ENCODE results near the gene VMP1.
A peak's percentile ranks its signal among the peaks of the same experiment; 100 is the strongest.

Gene VMP1

DNA sequence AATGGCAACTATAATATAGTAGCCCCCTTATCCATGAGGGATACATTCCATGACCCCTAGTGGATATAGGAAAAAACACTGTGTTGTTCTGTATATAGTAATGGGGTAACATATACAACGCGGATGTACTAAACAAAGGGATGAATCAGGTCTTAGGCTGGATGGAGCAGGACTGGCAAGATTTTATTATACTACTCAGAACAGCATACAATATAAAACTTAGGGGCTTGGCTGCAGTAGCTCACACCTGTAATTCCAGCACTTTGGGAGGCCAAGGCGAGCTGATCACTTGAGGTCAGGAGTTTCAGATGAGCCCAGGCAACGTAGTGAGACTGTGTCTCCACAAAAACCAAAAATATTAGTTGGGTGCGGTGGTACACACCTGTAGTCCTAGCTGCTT, 26.8 kb downstream of the VMP1 start:
- TF ChIP-seq, protein P1, sequence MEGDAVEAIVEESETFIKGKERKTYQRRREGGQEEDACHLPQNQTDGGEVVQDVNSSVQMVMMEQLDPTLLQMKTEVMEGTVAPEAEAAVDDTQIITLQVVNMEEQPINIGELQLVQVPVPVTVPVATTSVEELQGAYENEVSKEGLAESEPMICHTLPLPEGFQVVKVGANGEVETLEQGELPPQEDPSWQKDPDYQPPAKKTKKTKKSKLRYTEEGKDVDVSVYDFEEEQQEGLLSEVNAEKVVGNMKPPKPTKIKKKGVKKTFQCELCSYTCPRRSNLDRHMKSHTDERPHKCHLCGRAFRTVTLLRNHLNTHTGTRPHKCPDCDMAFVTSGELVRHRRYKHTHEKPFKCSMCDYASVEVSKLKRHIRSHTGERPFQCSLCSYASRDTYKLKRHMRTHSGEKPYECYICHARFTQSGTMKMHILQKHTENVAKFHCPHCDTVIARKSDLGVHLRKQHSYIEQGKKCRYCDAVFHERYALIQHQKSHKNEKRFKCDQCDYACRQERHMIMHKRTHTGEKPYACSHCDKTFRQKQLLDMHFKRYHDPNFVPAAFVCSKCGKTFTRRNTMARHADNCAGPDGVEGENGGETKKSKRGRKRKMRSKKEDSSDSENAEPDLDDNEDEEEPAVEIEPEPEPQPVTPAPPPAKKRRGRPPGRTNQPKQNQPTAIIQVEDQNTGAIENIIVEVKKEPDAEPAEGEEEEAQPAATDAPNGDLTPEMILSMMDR (IDR thresholded peaks at IDR 0.05; ENCODE audit: low read depth, low read length, missing control alignments), result no peak
- no peak for DNase-seq (ENCODE audit: low read depth)
- H3K4me3 ChIP-seq (ENCODE audit: low read depth, low read length), result no peak overlapping the region

DNA sequence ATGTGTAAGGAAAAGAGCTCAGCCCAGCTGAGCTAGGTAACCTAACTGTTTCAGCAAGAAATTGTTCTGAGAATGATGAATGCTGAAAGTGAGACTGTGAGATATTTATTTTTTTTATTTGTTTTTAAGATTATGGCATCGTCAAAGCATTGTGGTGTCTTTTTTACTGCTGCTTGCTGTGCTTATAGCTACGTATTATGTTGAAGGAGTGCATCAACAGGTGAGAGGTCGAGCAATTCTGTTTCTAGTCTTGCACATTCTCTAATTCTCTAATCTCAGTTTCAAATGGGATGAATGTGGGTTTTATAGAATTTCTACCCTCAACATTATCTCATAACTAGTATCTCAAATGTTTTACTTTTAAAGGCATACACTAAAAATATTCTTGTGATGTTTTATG, 29.9 kb downstream of the VMP1 start:
- DNase-seq (ENCODE audit: low read depth), result no peak
- TF ChIP-seq, protein P1 (IDR thresholded peaks at IDR 0.05; ENCODE audit: low read depth, low read length, missing control alignments), result no peak
- no peak overlapping the region for H3K4me3 ChIP-seq (ENCODE audit: low read depth, low read length)

DNA sequence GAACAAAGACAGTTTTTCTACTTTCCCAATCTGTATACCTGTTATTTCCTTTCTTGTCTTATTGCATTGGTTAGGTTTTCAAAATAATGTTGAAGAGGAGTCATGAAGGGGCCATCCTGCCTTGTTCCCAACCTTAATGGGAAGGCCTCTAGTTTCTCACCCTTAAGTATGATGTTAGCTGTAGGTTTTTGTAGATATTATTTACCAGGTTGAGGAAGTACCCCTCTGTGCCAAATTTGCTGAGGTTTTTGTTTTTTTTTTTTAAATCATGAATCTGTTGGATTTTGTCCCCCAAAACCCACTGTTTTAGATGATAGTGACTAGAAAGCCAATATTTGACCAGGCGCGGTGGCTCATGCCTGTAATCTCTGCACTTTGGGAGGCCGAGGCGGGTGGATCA, 36.4 kb downstream of the VMP1 start:
- H3K4me3 ChIP-seq (ENCODE audit: low read depth, low read length), result no peak overlapping the region
- DNase-seq (ENCODE audit: low read depth), result no peak
- TF ChIP-seq, protein P1 (IDR thresholded peaks at IDR 0.05; ENCODE audit: low read depth, low read length, missing control alignments), result no peak

DNA sequence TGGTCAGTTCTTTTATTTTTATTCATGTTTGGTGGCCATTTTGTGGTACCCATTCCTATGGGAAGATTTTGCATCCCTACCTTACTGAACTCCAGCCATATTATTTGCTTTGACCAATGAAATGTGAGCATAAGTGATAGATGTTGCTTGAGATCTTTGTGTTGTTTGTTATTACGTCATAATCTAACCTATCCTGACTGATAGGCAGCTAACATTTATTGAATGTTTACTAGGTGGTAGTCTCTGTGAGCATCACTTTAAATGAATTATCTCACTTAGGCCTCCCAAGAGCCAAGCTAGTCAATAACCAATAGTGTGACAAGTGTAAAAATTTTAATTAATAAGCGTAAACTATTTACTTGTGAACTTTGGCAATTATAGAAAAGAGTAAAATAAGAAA, 37.6 kb downstream of the VMP1 start:
- no peak for DNase-seq (ENCODE audit: low read depth)
- TF ChIP-seq, protein P1 (IDR thresholded peaks at IDR 0.05; ENCODE audit: low read depth, low read length, missing control alignments), result no peak
- H3K4me3 ChIP-seq (ENCODE audit: low read depth, low read length), result no peak overlapping the region

DNA sequence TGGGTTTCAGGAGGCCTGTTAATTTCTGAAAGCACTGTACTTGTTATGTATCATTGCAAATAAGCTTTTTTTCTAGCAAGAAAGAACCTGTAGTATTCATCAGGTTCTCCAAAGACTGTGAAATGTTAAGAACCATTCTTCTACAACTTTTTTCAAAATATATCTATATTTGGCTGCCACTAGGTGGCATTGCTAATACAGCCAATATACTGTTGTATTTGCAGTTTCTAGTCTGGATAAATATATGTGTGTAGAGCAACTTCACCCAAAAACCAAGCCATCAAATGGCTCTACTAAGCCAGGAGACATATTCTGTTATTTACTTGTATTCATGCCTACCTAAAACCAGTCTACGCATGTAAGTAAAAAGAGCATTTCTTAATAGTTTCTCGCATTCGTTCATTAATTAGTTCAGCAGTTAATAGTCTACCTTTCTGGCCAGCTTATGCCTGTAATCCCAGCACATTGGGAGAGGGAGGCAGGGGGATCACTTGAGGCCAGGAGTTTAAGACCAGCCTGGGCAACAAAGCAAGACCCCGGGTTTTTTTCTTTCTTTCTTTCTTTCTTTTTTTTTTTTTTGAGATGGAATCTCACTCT, 39.5 kb downstream of the VMP1 start:
- H3K4me3 ChIP-seq (ENCODE audit: low read depth, low read length), result no peak overlapping the region
- peak; percentile 33 for DNase-seq (ENCODE audit: low read depth)
- TF ChIP-seq, protein P1 (IDR thresholded peaks at IDR 0.05; ENCODE audit: low read depth, low read length, missing control alignments), result peak; percentile 53

DNA sequence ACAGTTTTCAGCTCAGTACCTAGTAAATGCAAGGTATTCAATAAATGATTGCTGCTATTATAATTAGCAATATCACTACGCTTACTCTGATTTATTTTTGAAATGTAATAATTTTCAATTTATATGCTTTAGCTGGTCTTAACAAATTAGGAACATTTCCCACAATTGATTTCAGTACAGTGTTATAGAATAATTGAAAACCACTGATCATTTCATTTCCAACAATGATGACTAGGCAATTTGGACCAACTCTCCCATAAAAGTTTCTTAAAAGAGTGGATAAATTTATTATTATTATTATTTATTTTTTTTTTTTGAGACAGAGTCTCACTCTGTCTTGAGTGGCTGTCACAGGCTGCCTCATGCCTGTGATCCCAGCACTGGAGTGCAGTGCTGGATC, 41.1 kb downstream of the VMP1 start:
- TF ChIP-seq, protein P1 (IDR thresholded peaks at IDR 0.05; ENCODE audit: low read depth, low read length, missing control alignments), result no peak
- DNase-seq (ENCODE audit: low read depth), result no peak
- no peak overlapping the region for H3K4me3 ChIP-seq (ENCODE audit: low read depth, low read length)

DNA sequence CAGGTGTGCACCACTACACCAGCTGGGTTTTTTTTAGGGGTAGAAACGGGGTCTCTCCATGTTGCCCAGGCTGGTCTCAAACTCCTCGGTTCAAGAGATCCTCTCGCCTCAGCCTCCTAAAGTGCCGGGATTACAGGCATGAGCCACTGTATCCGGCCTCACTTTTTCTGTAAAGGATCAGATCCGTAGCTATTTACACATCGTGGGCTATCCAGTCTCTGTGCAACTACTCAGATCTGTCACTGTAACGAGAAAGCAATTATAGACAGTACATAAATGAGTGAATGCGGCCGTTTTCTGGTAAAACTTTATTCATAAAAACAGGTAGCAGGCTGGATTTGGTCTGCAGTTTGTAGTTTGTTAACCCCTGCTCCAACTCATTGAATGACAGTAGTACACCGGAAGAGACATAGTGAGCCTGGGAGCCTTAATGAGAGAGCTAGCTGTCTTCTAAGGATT, 44.5 kb downstream of the VMP1 start:
- peak overlapping the region; percentile 28; the same call in 1 of the 2 replicates for H3K4me3 ChIP-seq (ENCODE audit: low read depth, low read length)
- TF ChIP-seq, protein P1 (IDR thresholded peaks at IDR 0.05; ENCODE audit: low read depth, low read length, missing control alignments), result no peak
- DNase-seq (ENCODE audit: low read depth), result peak; percentile 70
